CD4-positive, alpha-beta T cell treated with Interleukin-10 for 1 hour (primary cell): Measurements from ENCODE around the gene PPFIBP1.

Experiments used
- DNase-seq: peaks from one replicate; pipeline ENCODE4 v3.0.0-alpha.2; 2020

The PPFIBP1 gene

DNA sequence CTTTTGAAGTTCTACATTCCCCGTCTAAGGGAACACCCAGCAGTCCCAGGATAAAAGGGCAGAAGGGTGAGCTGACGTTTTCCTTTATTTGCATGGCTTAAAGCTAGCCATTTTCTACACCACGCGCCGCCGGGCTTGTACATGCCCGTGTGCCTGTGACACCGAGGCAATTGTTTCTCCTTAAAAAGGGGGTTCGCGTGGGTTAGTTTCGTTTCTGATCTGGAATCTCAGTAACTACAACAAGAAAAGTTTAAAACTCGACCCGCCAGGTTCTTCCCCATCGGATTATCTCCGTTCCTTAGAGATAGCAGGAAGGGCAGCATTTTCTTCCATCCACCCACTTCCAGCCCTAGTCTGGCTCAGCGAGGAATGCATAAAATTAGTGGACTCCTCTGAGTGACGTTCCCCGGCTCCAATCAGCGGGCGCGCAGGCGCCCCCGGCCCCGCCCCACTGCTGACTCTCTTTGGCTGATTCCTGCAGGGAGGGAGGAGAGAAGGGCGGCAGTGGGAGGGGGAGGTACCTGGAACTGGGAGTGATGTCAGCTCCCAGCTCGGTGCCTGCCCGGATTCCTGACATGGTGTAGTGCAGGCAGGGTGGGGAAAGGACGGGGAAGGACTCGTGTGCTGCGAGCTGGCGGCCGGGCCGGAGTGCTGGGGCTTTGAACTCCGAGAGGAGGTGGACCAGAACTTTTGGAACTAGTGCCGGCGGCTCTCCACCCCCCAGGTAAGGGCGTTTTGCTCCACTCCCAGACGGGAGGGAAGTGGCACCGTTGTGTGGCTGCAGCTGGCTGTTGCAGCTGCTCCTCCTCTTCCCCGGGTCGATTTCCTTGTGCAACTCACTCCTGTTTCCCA is at the start of gene PPFIBP1:
PPFIBP1 (plus strand) TSS at position 565 of the 852 bp plus-strand sequence. CDS start 109,191 bp downstream, outside the sequence.
- DNase-seq: peak; percentile 98

DNA sequence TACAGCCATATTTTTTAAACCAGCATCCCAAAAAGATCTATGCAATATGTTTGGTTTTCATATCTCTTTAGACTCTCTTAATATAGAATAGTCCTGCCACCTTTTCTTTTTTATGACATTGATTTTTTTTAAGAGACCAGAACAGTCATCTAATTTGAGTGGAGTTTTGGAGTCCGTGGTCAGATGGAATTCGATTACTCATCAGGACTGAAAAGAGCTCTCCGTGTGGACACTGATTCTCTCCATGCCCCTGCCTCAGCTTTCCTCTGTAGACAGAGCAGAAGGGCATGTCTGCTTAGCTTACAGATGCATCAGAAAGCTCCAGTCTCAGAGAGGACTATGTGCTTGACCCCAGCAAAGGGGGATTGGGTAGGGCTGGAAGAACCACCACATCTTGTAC is 49.7 kb upstream of the PPFIBP1 start:
- no peak for DNase-seq

DNA sequence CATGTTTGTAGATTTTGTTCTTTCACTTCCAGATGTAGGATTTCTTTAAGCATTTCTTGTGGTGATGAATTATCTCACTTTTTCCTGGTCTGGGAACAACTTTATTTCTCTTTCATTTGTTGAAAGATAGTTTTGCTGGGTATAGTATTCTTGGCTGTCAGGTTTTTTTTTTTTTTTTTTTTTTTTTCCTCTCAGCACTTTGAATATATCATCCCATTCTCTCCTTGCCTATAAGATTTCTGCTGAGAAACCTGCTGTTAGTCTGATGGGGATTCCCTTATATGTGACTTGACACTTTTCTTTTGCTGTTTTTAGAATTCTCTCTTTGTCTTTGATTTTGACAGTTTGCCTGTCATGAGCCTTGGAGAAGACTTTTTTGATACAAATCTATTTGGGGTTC is 47.0 kb upstream of the PPFIBP1 start:
- DNase-seq: no peak

DNA sequence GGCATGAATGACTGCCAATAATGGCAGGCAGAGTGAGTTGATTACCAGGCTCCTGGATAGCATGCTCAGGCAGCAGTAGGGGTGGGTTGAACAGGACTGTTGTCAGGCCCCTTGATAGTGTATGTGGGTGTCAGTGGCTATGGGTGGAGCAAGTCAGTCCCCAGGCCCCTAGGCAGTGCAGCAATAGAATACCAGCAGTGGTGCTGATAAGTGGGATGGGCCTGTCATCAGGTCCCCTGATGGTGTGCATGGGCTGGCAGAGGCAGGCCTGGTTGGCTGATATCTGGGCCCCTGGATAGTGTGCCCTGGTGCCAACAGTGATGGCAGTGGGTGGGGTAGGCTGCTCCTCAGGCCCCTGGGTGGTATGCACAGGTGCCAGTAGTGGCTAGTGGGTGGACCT is 45.1 kb upstream of the PPFIBP1 start:
- no peak for DNase-seq

DNA sequence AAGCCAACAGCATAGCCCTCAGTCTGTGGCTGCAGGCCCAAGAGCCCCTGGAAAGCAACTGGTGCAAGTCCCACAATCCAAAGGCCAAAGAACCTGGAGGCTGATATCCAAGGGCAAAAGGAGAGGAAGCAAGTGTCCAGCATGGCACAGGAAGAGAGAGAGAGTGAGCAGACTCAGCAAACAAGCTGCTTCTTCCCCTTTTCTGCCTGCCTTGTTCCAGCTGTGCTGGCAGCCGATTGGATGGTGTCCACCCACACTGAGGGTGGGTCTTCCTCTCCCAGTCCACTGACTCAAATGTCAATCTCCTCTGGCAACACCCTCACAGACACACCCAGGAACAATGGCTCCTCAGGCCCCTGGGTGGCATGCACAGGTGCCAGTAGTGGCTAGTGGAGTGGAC is 44.0 kb upstream of the PPFIBP1 start:
- DNase-seq: no peak

DNA sequence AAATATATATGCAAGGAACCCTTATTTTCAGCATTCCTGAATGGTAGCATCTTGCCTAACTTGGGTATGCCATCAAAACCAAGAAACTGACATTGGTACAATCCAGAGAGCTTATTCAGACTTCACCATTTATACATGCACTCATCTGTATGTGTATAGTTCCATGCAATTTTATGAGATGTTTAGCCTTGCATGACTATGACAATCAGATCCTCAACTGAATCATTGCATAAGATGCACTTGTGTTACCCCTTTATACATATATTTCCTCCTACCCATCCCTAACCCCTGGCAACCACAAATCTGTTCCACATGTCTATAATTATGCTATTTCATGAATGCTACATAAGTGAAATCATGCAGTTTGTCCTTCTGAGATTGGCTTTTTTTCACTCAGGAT is 37.0 kb upstream of the PPFIBP1 start:
- no peak for DNase-seq

DNA sequence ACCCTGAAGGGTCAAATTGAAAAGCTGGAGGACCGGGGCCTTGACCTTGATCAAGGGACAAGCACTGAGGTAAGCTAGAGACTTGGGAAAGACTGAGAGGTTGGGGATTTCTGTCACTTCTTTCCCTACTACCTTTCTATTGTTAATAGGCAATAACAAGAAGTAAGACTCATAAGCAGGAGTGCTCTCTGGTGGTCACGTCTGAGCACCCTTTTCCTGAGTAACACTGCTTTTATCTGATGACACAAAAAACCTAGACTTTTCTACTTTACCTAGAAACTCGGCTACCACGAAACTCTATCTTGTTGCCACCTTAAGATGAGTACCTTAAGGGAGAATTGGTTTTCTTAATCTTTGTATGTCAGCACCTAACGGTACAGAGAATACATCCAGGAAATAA is 35.5 kb upstream of the PPFIBP1 start:
- DNase-seq: no peak

DNA sequence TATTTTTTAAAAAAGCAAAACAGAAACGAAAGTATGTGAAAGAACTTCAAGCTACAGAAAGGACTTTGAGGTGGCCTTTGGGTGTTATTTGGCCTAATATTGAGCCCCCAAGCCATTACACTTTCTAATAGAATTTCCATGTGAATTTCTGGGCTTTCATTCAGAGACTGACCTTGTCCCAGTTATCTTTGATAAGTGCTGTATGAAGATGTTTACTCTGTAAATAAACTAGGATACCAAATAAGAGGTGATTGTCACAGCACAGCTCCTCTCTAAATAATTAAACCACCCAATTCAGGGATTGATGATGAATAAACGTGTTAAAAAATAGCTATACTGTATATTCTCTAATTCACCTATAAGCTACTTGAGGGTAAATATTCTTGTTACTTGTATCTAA is 32.8 kb upstream of the PPFIBP1 start:
- DNase-seq: no peak

DNA sequence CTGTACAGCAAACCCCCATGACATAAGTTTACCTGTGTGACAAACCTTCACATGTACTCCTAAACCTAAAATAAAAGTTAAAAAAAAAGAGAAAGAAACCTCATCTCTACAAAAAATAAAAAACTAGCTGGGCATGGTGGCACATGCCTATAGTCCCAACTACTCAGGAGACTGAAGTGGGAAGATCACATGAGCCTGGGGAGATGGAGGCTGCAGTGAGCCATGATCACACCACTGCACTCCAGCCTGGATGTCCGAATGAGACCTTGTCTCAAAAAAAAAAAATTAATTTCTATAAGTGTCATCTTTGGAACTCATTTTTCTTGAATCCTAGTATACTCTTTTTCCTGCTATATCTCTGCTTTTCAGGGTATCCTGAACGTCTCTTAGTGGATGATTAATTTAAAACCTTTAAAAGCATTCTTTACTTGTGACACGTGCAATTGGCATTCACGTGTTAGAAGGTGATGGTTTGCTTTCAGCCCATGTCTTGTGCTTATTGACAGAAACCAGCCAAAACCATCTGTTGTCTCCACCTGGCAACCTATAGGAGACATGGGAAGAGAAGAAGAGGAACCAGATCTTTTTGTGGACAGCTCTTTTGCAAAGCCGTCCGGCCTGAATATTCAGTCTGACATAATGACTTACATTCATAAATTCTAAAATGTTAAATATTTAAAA is 30.6 kb upstream of the PPFIBP1 start:
- no peak for DNase-seq

DNA sequence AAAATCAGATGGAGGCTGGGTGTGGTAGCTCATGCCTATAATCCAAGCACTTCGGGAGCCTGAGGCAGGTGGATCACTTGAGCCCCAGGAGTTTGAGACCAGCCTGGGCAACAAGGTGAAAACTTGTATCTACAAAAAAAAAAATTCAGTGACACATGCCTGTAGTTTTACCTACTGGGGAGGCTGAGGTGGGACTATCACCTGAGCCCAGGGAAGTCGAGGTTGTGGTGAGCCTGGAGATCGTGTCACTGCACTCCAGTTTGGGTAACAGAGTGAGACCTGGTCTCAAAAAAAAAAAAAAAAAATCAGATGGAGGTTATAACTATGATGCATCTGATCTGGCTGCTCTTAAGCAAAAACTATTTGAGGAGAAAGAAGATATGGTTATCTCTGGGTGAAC is 26.6 kb upstream of the PPFIBP1 start:
- DNase-seq: no peak

DNA sequence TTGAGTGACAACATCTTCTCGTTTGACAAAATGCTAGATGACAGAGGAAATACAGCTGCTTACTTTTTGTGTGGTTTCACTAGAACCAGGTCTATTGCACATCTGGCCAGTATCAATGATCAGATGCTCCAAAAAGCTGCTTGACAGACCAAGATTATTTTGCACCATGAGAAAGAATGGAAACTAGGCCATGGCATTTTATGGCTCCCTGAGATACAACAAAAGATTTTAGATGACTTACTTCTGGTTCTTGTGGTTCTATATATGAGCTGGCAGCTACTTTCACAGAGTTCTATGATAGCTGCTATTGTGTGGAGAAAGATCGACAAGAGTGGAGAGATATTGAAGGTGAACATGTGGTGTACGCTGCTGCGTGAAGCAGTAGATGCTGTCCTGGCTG is 25.9 kb upstream of the PPFIBP1 start:
- no peak for DNase-seq

DNA sequence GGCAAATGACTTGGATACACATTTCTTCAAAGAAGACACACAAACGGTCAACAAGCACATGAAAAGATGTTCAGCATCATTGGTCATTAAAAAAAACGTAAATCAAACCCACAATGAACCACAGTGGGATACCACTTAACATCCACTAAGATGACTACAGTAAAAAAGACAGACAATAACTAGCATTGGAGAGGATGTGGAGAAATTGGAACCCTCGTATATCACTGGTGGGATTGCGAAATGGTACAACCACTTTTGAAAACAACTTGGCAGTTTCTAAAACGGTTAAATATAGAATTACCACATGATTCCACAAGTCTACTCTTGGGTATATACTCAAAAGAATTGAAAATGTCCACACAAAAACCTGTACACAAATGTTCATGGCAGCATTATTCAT is 25.2 kb upstream of the PPFIBP1 start:
- no peak for DNase-seq

DNA sequence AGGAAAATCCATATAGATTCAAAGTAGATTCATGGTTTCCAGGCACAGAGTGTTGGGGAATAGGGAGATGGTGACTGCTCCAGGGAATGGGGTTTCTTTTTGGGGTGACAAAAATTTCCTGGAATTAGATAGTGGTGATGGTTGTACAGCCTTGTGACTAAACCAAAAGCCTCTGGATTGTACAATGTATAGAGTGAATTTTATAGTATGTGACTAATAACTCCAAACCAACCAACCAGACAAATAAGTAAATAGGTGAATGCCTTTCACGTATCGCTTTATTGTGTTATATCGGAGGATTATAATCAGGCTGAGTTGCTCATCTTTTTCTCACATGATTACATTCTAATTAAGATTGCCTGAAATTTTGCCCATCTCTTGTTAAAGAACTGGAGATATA is 24.6 kb upstream of the PPFIBP1 start:
- no peak for DNase-seq

DNA sequence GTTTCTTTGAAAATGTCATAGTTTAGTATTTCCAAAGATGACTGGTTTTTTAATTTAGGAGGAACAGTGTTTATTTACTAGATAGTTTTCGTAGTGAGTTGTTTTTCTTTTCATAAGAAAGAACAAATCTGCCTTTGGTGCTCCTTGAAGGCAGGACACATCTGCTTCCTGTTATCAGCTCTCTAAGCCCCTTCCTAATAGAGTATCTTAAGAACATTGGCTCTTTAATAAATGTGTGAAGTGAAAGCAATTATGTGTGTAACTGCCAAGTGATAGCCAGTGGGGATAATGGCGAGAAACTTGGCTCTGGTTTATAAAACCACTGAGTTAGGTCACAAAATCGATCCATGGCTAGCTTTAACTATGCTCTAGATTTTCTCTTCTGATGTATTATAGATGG is 23.5 kb upstream of the PPFIBP1 start:
- no peak for DNase-seq

DNA sequence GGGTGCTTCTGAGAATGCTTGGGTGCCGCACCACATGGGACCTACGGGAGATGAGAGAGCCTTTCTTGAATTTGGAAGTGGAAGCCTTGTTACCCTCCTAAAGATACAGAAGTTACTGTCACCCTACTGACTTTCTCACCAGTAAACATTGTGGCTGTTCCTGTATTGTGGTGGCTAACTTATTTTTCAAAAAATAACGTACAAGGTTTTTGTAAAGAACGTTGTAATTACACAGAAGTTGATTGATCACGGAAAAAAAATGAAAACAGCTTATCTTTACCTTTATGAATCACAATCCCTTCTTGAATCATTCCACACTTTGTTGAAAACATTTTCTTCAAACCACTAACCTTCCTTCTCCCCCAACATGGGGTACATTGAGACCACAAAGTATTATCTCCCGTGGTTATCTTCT is 22.0 kb upstream of the PPFIBP1 start:
- no peak for DNase-seq

DNA sequence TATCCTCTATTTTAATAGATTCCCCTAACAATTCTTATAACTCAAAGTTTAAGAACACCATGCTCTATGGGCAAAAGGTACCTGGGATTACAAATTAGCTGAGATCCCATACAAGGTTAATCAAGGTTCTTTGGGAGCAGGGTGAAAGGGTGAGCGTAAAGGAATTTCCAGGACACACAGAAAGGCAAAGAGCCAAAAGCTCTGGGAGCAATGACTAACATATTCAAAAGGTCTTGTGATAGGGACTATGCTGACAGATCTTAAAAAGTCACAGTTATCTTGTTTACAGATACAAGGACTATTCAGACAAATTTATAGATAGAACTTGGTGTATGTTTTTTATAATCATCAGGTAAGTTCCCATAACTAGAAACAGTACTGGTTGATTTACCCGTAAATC is 19.5 kb upstream of the PPFIBP1 start:
- no peak for DNase-seq

DNA sequence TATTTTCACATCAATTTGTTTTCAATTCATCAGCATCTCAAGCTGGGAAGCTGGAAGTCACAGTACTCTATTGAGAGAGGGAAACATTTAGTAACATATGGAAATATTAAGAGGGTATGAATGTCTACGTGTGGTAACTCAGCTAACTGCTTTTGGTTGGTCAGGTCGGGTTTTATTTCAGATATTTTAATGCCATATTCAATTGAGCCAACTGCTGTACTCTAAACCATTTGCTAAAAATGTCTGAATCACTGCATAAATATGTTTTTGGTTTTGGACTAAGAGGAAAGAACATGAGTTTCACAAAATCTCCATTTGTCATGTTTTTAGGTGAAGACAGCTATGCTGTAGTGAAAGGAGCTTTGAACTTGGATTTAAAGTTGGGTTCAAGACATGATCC is 18.9 kb upstream of the PPFIBP1 start:
- no peak for DNase-seq

DNA sequence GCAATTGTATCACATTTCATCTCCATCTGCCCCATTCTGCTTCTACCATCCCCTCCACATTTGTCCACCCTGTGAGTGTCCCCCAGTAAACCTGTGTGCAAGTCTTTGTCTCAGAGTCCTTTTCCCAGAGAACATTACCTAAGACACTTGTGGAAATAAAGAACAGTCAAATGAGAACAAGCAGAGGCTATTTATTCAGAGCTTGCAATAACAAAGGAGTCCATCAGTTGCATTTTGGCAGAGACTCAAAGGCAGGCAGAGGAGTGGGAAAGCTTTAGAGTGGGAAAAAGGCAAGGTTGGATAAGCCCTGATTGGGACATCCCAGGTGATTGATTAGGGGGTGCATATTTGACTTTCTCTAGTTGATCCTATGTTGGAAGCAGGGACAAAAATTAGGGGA is 18.2 kb upstream of the PPFIBP1 start:
- no peak for DNase-seq

DNA sequence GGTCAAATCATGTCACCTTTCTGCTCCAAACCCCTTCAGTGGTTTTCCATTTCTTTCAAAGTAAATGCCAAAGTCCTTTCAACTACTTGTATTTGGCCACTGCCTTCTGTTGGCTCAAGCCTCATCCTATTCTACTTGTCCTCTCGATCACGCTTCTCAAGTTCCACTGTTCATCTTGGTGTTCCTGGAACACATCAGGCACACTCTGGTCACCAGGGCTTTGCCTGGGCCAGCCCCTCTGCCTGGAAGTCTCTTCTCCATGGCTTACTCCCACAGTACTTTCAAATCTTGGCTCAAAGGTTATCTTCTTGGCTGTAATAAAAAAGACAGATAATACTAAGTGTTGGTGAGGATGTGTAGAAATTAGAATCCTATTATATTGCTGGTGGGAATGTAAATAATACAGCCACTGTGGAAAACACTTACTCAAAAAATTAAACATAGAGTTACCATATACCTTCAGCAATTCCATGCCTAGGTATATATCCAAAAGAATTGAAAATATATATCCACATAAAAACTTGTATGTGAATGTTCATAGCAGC is 17.3 kb upstream of the PPFIBP1 start:
- no peak for DNase-seq

DNA sequence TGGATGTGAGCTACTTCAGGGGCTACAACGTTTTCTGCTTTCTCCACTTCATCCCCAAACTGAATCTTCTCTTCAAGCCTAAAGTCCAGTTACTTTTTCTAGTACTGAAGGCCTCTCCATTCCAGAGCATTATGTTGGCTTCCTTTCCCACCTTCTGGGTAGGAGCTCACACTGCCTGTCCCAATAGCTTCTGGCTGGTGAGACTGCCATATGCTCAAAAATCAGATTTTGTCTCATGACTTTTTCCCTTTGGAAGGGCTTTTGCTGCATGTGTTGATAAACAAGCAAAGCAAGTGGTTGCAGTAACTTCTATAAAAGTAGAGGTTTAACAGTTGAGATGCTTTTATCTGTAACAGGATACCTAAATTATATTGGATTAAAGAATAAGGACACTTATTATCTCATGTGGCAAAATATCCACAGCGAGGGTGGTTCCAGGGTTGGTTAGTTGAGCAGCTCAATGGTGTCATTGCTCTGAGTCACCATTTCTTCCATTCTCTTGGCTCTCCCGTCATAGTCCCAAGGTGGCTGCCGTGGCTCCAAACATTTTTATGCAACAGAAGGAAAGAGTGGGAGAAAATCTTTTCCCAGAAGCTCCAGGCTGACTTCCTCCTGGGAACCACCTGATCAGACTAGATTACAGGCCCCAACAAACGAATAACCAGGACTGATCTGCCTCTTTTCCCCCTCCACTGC is 15.1 kb upstream of the PPFIBP1 start:
- DNase-seq: no peak

DNA sequence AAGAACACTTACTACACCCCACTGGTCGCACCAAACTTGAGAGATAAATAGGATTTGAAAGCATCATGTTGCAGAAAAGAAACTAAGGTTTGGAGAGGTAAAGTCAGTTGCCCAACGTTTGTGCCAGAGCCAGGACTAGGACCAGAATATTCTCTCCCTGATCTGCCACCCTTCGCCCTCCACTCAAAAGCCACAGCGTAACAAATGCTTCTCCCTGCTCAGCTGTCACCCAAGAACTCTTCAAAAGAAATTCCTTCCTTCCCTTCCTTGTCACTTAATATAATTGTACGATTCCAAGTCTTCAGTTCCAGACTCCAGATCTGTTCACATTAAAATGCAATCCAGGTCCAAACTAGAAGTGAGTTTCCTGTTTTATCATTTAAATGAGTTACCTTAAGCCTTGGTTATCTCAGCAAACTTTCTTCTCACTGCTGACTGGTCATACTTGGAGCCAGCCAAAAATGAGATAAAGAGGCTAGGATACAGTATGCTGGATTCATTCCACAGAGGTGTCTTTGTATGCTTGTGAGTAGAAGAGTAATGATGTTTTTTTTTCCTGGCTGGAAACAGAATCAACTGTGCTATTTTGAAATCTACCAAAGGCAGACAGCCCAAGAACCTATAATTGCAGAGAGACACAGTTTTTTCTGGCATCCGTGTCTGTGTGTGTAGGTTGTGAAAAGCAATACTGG is 12.8 kb upstream of the PPFIBP1 start:
- no peak for DNase-seq

DNA sequence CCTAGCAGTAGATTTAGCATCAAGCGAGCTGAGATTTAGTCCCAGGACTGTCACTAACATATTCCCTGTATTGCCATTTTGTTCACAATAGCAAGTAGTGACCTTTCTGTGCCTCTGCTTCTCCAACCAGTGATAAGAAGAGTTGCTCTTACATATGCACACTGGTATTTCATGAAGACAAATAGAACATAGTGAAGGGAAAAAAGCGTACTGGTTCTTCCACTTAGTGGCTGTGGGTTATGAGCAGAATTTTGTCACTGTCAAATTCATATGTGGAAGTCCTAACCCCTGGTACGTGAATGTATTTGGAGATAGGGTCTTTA is 12.3 kb upstream of the PPFIBP1 start:
- no peak for DNase-seq

DNA sequence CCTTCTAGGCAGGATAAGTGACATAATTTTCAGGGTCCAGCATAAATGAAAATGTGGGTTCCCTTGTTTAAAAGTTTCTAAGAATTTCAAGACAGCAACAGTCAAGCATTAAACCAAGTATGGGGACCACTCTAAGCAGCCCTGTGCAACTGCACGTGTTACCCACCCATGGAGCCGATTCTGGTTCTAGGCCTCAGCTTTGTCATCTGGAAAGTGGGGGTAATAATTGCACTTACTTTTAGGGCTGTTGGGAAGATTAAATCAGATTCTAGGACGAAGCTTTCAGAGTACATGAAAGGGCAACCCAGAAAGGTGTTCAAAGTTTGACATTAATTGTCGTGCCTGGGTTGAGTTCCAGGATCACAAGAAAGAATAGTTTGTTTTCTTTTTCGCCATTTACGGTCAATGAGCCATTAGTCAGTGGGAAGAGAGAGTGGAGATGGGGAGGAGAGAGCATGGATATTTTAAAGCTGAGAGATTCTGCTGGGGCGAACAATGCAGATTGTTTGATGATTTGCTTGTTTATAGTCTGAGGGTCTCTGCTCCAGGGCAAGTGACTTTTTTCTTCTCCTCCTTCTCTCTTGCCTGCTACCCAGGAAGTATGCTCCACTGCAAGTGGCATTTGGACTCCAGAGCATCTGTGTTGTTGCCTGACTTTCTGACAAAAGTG is 10.7 kb upstream of the PPFIBP1 start:
- DNase-seq: no peak
